Uterus (tissue), 2 donors: ENCODE results near the gene KLHL12.

Source experiments
- POLR2A ChIP-seq, 2 donors: fragments of 450-650 bp; IDR thresholded peaks; one replicate each; pipeline ENCODE4 v1.6.1; 2016; ENCODE audit warnings: antibody characterized with exemption in 2 of 2, mild to moderate bottlenecking in 1 of 2, moderate library complexity in 1 of 2
- TF ChIP-seq, protein P1 (sequence below), 4 experiments: fragments of 200-600 bp in 2 of 4; fragments of 450-650 bp in 2 of 4; sonication (generic) in 2 of 4; IDR thresholded peaks; one replicate each; pipeline ENCODE4 v1.5.1; 2016 to 2019; ENCODE audit warnings: antibody characterized with exemption in 4 of 4, mild to moderate bottlenecking in 2 of 4, moderate library complexity in 1 of 4

GRCh38 chr1:202873026-202873425 is 54.0 kb downstream of the KLHL12 start:
- TF ChIP-seq, protein P1, sequence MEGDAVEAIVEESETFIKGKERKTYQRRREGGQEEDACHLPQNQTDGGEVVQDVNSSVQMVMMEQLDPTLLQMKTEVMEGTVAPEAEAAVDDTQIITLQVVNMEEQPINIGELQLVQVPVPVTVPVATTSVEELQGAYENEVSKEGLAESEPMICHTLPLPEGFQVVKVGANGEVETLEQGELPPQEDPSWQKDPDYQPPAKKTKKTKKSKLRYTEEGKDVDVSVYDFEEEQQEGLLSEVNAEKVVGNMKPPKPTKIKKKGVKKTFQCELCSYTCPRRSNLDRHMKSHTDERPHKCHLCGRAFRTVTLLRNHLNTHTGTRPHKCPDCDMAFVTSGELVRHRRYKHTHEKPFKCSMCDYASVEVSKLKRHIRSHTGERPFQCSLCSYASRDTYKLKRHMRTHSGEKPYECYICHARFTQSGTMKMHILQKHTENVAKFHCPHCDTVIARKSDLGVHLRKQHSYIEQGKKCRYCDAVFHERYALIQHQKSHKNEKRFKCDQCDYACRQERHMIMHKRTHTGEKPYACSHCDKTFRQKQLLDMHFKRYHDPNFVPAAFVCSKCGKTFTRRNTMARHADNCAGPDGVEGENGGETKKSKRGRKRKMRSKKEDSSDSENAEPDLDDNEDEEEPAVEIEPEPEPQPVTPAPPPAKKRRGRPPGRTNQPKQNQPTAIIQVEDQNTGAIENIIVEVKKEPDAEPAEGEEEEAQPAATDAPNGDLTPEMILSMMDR (IDR thresholded peaks at IDR 0.05) = no peak
- no peak for TF ChIP-seq POLR2A (IDR thresholded peaks at IDR 0.05)
